ENCODE results near the gene AFAP1. TPM values are rescaled to one million over a fixed set of nuclear protein-coding genes. Genes with fewer than 3 reads are reported as not detected.

The AFAP1 gene
- total RNA-seq, 1 donor: under 0.01 TPM

DNA sequence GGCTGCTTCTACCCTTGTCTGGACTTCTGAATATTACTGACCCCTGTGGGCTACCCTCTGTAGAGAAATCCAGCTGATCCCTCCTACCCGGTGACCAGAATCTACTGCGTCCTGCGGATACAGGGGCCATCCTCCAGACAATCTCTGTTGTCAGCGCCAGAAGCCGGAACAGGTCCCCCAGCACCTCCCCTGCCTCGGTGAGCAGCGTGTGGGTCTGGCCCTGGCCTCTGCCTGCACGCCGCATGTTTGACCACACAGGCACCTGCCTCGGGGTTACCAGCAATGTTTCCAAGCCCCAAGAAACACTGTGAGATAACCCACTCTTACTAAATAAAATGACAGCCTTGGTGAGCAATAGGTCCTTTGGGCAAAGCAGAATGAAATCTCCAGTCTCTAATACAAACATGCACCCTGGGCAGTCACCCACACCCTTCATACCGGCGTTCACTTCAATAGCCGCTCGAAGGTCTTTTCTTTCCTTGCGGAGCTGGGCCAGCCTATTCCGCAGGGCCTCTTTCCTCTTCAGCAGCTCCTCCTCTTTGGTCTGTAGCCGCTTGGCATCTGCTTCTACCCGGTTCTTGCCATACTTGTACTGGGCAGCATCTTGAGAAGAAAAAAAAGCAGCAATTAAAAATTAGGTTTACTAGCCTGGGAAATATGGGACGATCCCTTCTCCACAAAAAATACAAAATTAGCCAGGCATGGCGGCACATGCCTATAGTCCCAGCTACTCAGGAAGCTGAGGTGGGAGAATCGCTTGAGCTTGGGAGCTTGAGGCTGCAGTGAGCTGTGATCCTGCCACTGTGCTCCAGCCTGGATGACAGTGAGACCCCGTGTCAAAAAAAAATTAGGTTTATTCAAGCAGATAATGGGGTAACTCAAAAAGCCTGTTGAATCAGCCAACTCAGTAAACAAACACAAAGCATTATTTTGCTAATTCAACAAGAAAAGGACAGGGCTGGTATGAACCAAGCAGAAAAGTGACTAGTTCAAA, 165.1 kb downstream of the AFAP1 start:
- no peak for DNase-seq (ENCODE audit: low read depth in 2 of 3, low spot score in 2 of 3)

DNA sequence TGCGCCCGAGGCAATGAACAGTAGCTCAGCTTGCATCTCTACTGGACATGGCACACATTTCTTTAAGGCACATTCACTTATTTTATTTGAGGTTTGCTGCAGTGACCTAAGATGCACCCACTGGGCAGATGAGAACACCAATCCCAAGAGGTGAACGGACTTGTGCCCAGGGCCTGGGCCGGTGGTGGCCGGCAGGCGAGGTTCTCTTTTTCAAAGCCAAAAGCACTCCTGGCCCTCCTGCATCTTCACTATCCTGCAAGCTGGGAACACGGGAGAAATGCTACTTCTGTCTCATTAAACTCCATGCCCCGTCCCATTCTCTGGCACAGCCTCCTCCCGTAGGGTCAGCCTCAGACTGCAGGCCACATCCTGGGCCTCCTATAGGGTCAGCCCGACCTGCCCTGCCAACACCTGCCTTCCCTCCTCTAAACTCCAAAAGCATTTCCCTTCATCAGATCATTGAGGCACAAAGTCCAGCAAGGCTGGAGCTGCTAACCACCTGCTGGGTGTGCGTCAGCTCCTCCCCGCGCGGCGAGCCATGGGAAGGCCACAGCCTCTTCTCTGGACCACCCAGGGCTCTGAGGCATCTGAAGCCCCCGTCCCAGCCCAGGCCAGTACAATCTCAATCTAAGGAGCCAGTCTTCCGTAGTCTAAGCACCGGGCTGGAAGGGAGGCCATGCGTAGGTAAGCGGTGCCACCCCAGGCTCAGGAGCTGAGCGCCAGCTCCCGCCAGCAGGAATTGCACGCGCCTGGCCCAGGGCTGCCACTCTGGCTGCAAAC, 166.1 kb downstream of the AFAP1 start:
- DNase-seq (ENCODE audit: low read depth in 2 of 3, low spot score in 2 of 3): no peak

DNA sequence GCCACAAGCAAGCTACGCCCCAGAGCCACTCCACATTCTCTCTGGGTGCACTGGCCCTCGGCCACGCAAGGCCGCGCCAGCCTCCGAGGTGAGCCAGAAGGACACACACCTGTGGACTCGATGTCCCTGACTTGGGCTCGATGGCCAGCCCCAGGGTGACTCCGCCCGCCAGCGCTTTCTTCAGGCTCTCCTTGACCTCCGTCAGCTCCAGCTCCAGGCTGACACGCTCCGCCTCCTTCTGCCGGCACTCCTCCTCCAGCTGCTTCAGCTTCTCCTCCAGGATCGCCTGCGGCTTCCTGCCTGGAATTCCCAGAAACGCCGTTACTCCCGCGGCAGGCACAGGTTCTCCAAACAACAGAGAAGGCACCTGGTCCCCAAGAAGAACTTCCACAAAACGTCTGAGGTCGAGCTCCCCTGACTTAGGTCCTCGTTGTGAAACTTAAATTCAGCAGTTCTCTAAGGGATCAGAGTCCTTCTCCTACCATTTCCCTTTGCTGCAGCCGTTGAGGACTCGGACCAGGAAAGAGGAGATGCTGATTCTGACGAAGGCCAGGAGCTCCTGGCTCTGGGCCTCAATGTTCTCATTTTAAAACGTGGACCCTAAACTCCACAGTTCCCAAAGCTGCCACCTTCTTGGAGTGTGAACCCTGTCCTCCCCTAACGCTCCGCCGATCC, 166.8 kb downstream of the AFAP1 start:
- no peak for DNase-seq (ENCODE audit: low read depth in 2 of 3, low spot score in 2 of 3)

DNA sequence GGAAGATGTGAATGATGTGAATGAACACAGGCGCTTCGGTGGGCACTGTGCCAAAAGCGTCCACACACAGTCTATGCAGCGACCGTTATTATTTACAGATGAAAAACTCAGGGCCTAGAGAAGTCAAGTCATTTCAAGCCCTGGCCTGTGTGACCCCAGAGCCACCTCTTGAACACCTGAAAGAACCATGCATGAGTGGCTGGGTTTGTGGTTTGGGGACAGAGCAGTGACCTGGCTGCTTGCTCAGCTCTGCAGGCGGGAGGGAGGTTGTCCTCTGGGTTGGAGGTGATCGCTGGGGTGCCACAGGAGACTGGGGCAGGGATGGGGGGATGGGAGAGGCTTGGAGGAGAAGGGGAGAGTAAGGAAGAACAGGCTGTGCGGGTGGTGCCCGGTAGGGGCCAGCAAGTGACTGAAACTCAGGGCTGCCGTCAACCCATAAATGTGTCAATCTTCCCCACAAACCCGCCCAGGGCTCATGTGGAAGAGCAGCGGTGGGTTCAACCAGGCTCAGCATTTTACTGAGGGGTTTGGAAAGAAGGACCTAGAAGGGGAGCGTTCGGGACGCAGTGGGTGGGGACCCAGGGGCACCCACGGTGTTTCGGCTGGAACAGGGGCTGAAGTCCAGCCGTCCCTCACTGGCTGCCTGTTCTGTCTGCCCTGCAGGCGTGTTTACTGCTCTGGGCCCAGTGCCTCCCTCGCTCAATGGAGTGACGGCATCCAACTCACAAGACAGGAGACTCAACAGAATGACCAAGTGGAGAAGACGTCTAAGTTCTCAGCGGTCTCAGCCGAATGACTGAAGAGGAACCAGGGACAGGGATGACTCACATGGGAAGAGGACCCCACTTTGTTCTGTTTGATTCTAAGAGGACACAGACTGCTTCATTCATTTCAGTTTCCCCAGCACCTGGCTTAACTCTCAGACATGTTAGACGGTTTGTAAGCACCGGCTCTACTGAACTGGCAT, 167.8 kb downstream of the AFAP1 start:
- DNase-seq (ENCODE audit: low read depth in 2 of 3, low spot score in 2 of 3): no peak

DNA sequence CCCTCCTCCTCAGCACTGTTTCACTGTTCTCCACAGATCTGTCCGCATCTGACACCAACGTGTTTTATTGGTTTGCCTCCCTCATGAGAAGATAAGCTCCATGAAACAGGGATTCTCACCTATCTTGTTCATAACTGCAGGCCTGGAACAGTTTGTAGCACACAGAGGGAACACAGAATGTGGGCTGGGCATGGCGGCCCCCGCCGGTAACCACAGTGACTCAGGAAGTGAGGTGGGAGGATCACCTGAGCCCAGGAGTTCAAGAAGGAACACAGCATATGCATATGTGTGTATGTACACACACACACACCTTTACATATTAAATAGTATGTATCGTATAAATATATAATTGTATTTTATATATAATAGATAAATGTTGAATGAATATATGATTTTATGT, 168.6 kb downstream of the AFAP1 start:
- peak in 1 of 3 donors; percentile 10 for DNase-seq (ENCODE audit: low read depth in 2 of 3, low spot score in 2 of 3)

DNA sequence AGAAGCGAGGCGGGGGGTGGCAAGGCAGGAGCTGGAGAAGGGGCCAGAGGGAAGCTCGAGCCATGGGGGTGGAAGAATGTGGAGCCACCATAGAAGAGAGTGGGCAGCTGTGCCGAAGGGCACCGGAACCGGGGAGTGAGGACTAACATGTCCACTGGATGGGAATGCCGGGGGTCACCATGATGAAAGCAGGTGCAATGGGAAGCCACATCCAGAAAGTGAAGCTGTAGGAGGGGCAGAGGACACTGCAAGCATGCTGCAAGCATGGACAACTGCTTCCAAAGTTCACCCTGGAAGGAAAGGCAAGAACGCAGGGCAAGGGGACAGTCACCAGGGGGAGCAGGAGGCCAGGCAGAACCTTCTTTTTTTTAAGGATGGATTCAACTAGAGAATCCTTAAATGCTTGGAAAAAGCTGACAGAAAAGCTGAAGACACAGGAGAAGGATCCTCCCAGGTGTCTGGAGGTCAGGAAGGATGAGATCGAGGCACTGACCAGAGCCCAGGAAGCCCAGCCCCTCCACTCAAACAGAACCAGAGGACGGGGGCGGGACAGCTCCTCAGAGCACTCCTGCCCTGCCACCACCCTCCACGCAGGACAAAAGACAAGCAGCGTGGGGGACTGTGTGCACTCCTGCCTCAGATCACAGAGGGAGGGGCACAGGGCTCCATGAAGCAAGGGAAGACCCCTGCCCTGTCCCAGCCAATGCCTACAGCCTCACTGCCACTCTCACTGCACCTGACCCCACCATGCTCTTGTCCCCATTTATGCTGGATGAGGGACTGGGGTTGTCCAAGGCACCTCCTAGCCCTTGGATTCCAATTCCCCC, 169.2 kb downstream of the AFAP1 start:
- peak in 1 of 3 donors; percentile 39 for DNase-seq (ENCODE audit: low read depth in 2 of 3, low spot score in 2 of 3)

DNA sequence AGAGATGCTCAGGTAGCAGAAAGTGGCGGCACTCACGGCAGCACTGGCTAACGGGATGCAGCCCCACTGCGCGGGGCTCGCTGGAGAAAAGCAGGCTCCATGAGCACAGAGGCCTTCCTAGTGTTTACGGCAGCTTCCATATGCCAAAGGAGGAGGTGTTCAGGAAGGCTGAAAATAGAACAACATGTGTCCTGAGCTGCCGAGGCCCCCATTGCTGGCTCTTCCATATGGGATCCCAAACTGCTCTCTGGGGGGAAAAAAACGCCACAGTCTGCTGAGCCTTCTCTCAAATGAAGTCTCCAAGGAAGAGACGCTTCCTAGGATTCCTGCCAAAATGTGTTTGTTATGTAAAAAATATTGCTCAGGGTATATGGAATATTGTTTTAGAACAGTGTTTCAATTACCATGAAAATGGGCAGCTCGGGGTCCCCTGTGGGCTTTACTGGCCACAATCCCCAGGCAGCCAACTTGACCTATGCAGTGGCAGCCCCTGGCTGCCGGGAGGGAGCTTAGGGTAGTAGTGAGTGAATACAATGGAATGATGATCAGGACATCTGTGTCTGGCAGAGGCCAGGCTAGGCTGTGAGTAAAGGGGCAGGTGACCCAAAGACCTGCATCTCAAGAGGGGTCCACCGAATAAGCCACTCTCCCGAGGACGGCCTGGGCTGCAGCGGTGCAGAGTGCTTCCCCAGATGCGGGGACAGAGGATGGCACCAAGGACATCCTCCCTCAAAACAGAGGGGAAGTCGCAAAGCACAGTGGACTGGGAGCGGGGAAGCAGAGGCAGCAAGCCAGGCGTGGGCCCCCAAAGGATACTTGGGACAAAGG, 170.1 kb downstream of the AFAP1 start:
- DNase-seq (ENCODE audit: low read depth in 2 of 3, low spot score in 2 of 3): no peak

DNA sequence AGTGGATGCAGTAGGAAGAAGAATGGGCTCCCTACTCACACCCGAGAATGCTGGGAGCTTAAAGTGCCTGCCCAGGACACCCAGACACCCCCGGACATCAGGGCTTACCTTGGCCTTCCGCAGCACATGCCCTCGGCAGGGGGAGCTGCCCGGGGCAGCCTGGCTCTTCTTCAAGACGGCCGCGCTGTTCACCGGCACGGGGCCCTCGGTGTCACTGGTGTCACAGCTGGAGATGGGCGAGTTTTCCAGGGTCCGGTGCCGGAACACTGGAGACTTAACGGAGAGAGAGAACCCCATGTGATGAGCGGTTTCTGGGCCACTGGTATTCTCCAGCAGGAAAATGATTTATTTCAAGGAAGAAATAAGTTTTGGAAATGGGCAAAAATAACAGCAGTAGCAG, 170.9 kb downstream of the AFAP1 start:
- DNase-seq (ENCODE audit: low read depth in 2 of 3, low spot score in 2 of 3): no peak

DNA sequence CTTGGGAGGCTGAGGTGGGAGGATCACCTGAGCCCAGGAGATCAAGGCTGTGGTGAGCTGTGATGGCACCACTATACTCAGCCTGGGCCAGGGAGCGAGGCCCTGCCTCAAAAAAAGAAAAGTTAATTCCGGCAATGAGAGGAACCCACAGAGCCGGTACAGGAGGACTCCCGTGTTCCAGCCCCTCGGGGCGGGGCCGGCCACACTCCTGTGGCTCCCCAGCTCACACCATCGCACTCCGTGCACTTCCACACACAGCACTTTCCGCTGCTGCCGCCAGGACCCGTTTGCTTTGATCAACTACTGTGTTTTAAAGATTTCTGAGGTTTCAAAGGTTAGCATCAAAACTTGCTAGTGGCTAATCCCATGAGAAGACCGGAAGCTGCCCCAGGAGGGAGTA, 171.7 kb downstream of the AFAP1 start:
- no peak for DNase-seq (ENCODE audit: low read depth in 2 of 3, low spot score in 2 of 3)

DNA sequence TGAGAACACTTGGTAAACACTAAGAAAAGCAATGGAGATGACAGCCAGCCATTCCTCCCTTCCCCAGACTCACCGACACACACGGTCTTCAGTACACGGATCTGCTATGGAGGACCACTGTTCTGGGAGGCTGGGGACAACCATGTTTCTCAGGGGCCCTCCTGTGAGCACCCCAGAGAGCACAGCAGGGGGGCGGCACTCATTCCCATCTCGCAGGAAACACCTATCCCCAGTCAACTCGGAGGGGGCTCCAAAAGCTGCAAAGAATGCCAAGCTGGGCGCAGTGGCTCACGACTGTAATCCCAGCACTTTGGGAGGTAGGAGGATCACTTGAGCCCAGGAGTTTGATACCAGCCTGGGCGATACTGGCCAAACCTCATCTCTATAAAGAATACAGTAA, 172.1 kb downstream of the AFAP1 start:
- DNase-seq (ENCODE audit: low read depth in 2 of 3, low spot score in 2 of 3): no peak

DNA sequence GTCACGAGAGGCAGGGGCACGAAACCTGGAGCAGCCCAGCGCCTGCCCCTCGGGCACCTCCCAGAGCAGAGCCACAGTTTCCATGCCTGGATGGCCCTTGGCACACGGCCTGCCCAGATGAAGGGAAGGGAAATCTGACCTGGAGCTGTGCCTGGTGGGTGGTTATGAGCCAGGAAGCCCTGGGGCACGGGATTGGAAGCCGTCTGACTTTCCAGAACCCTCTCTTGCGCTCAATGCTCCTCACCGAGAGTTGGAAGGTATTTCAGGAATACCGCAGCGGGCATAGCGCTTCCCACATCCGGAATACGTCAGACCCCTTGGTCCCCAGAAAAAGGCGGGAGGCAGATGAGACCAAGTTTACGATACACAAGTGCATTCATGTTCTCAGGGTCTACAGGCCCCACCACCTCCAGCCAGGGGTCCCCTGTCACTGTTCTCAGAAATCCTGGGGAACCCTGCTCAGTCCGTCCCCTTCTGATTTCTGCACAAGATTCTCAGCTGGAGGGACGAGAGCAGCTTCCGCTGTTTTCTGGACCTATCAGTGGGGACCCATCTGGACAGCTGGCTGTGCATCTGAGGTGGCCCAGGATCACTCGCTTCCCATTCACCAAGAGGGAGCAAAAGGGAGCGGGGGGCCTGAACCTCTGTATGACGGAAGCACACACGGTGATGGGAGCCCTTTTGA, 172.9 kb downstream of the AFAP1 start:
- no peak for DNase-seq (ENCODE audit: low read depth in 2 of 3, low spot score in 2 of 3)

DNA sequence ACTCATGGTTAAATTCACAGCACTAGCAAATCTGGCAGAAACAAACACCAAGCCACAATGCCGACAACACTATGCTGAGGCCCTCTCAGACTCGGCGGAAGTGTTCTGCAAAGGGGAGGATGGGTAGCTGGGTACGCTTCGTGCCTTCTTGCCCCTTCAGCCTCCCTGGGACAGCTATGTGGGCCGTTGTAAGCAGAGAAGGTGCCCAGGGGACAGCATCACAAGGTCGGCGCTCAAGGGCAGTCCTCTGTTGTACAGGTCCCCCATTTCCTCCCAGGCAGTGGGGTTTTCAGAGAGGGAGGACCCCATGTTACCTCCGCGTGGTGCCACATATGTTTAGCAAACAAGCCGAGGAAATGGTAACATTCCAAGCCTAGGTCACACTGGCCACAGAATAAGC, 173.6 kb downstream of the AFAP1 start:
- DNase-seq (ENCODE audit: low read depth in 2 of 3, low spot score in 2 of 3): no peak

DNA sequence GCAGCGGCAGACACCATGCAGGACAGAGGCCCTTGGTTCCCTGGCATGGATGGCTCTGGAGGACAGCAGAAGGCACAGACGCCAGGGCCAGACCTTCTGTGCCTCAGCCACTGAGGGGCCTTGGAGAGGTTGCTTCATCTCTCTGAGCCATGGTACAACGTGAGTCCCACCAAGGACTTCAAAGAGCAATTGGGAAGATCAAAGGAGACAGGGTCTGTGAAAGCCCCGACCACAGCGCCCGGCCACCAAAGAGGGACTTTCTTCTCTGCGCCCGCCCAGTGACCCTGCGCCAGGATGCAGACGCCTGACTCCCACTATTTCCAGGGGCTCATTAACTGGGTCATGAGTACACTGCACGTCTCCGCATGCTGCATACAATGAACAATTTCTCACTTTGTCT, 174.0 kb downstream of the AFAP1 start:
- no peak for DNase-seq (ENCODE audit: low read depth in 2 of 3, low spot score in 2 of 3)

DNA sequence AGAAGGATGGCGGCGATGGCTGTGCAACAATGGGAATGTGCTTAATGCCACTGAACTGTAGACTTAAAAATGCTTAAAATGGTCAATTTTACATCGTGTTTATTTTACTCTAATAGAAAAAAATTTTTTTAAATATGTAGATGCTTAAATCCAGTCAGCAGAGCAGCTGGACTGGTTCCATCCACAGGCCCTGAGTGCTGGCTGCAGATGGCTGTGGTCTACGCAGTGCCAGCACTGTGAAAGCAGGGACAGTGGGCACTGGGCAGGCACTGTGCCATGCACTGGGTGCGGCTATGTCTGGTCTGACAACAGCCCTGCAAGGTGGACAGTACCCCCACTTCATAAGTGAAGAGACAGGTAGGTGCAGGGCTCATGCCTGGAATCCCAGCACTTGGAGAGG, 175.2 kb downstream of the AFAP1 start:
- no peak for DNase-seq (ENCODE audit: low read depth in 2 of 3, low spot score in 2 of 3)

DNA sequence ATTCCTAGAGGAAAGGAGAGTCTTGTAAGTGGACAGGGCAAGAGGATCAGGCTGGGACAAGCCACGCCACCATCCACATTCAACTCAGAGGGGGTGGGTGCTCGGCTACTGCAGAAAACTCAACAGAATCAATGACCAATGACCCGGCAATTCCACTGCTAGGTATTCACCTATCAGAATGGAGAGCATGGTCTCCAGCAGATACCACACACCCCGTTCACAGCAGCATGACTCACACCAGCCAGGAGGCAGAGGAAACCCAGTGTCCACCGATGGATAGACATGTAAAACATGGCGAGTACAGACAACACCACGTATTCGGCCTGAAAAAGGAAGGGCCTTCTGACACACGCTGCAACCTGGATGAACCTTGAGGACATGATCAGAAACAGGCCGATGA, 175.9 kb downstream of the AFAP1 start:
- DNase-seq (ENCODE audit: low read depth in 2 of 3, low spot score in 2 of 3): no peak

DNA sequence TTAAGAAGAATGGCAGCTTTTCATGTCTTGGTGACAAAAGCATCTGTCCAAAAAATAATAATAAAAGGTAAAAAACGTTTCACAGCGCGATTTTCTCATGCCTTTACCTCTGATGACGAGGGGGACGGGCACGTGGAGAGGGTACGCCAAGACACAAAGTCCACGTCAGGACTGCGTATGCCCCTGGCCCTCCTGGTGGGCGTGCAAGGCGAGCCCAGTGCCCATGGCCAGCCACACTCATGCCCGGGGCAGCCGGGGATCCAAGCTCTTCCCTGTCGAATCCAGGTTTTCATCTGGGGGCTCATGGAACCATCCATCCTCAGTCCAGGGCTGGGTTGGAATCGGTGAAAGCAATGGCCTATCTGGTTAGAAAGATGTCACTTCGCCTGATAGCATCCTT, 176.6 kb downstream of the AFAP1 start:
- no peak for DNase-seq (ENCODE audit: low read depth in 2 of 3, low spot score in 2 of 3)

DNA sequence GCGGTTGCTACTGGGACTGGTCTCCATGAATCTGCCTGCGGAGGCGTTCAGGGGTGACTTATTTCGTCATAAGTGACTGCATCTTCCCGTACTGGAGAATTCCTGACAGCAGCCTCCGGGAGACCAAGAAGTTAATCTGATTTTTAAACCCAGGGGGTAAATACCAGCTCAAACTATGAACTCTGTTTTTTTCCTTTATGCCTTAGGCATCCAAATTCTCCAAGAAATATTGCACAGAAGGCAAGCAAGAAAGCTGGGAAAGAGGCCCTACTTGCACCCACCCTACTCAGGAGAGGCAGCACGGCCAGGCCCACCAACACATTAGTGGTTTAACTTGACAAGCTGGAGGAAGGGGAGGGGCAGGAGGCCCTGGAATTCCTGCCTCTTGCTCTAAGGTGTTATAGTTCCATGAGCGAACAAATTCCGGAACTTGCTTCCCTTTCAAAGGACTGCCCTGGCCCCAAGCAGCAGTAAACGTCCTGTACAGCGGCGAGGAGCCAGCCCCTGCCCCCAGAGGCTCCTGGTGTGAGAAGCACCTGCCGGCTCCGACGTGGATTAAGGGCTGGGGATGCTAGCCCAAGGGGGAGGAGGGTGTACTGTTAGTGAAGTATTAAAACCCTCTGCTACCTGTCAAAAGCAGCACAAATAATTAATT, 177.2 kb downstream of the AFAP1 start:
- no peak for DNase-seq (ENCODE audit: low read depth in 2 of 3, low spot score in 2 of 3)

Measured in hematopoietic multipotent progenitor cell (in vitro differentiated cells).